Common myeloid progenitor, CD34-positive (primary cell): ENCODE results near the gene WDR7.

ENCODE experiments used
- CTCF ChIA-PET: fragments of 350-600 bp; sonication (Branson Sonifier 250); formaldehyde crosslinking; loops from one replicate; lab custom pipeline; 2021; ENCODE audit warnings: antibody characterized with exemption; lab: Charles Lee
- POLR2A ChIA-PET: fragments of 350-600 bp; sonication (Branson Sonifier 250); formaldehyde crosslinking; loops from one replicate; lab custom pipeline; 2021; ENCODE audit warnings: antibody characterized with exemption; lab: Charles Lee
- DNase-seq, 3 donors: peaks; one replicate each; pipeline versions ENCODE4 v3.0.0 to v3.0.0-alpha.2; 2013
- H3K27ac ChIP-seq, 2 experiments: 1 replicate in 1 of 2; 2 replicates in 1 of 2; pipeline ENCODE4 v1.7.0; 2013; ENCODE audit warnings: inconsistent platforms in 2 of 2, low read length in 2 of 2, mild to moderate bottlenecking in 2 of 2, low read depth in 1 of 2, moderate library complexity in 1 of 2; ENCODE audit not compliant: severe bottlenecking in 2 of 2, insufficient read depth in 1 of 2, poor library complexity in 1 of 2
- H3K27me3 ChIP-seq, 5 experiments: replicated peaks in 2 of 5; 1 replicate in 3 of 5; 2 replicates in 2 of 5; pipeline versions ENCODE4 v1.6.1 to v1.7.0; 2013; ENCODE audit warnings: low read length in 4 of 5, mild to moderate bottlenecking in 2 of 5, moderate library complexity in 2 of 5, inconsistent platforms in 1 of 5; ENCODE audit not compliant: insufficient read depth in 5 of 5, control insufficient read depth in 4 of 5
- H3K36me3 ChIP-seq, 4 experiments: 1 replicate in 2 of 4; 2 replicates in 2 of 4; pipeline versions ENCODE4 v1.6.1 to v1.7.0; 2013; ENCODE audit warnings: low read length in 3 of 4, control low read depth in 1 of 4, mild to moderate bottlenecking in 1 of 4; ENCODE audit not compliant: control insufficient read depth in 4 of 4, insufficient read depth in 4 of 4
- H3K4me1 ChIP-seq, 4 experiments: 1 replicate in 3 of 4; 2 replicates in 1 of 4; pipeline versions ENCODE4 v1.6.1 to v1.7.1; 2013; ENCODE audit warnings: low read length in 3 of 4, mild to moderate bottlenecking in 3 of 4, control low read depth in 1 of 4, inconsistent platforms in 1 of 4, moderate library complexity in 1 of 4; ENCODE audit not compliant: control insufficient read depth in 4 of 4, insufficient read depth in 4 of 4; ENCODE audit errors: control extremely low read depth in 1 of 4
- H3K4me3 ChIP-seq, 7 experiments: 1 replicate in 4 of 7; 2 replicates in 3 of 7; pipeline versions ENCODE4 v1.5.1 to v1.7.0; 2013; ENCODE audit warnings: mild to moderate bottlenecking in 7 of 7, low read length in 6 of 7, moderate library complexity in 6 of 7, inconsistent platforms in 2 of 7, low read depth in 2 of 7, control low read depth in 1 of 7; ENCODE audit not compliant: insufficient read depth in 4 of 7, control insufficient read depth in 1 of 7; ENCODE audit errors: extremely low read depth in 1 of 7
- H3K9me3 ChIP-seq, 5 experiments: 1 replicate in 4 of 5; 2 replicates in 1 of 5; pipeline versions ENCODE4 v1.6.1 to v1.7.1; 2013; ENCODE audit warnings: low read length in 4 of 5, mild to moderate bottlenecking in 2 of 5, inconsistent platforms in 1 of 5, low read depth in 1 of 5, moderate library complexity in 1 of 5; ENCODE audit not compliant: control insufficient read depth in 4 of 5, insufficient read depth in 2 of 5; ENCODE audit errors: control extremely low read depth in 1 of 5
- WGBS: methylation state at CpG from one replicate; pipeline ENCODE4 v1.1.5; 2013; ENCODE audit not compliant: insufficient coverage; 5-methylcytosine and 5-hydroxymethylcytosine counted together

The WDR7 gene

GRCh38 chr18:56727399-56727798 is 76.2 kb downstream of the WDR7 start:
- Histone ChIP-seq H3K36me3 (peaks cover 0 to 5% (median 3%) of the 10 kb centered on the region in 4 experiments), H3K9me3 (peaks cover 0 to 6% (median 0%) of the 10 kb centered on the region in 5 experiments), H3K27me3 (no peaks in the 10 kb centered on the region), H3K4me3 (no peak overlapping the region), H3K4me1 (no peaks in the 10 kb centered on the region), H3K27ac (no peak overlapping the region)
- ChIA-PET CTCF (no interaction called here), POLR2A (no interaction called here)
- no peak for DNase-seq
- 100% methylated on average over 1 of the region's 5 CpGs for WGBS

GRCh38 chr18:56728741-56729140 is 77.6 kb downstream of the WDR7 start:
- DNase-seq: no peak
- CTCF ChIA-PET: no interaction called here
- Histone ChIP-seq H3K27me3 (no peaks in the 10 kb centered on the region), H3K4me1 (no peaks in the 10 kb centered on the region), H3K36me3 (peaks cover 0 to 2% (median 0%) of the 10 kb centered on the region in 4 experiments), H3K9me3 (peaks cover 0 to 2% (median 0%) of the 10 kb centered on the region in 5 experiments), H3K4me3 (no peak overlapping the region), H3K27ac (no peak overlapping the region)
- 100% methylated on average over 2 of the region's 3 CpGs for WGBS
- POLR2A ChIA-PET: no interaction called here

- 100% methylated on average over 1 of the region's 5 CpGs for WGBS
- Histone ChIP-seq H3K9me3 (no peaks in the 10 kb centered on the region), H3K36me3 (peaks cover 0 to 3% (median 0%) of the 10 kb centered on the region in 4 experiments), H3K27me3 (no peaks in the 10 kb centered on the region), H3K4me3 (no peak overlapping the region), H3K4me1 (no peaks in the 10 kb centered on the region), H3K27ac (no peak overlapping the region)
- ChIA-PET POLR2A (no interaction called here), CTCF (interaction anchor here (1.4 kb wide), 1 partner anchor 10 kb away, joined by 3 read pairs; no protein-coding TSS in a partner anchor)
- no peak for DNase-seq
These were observed 87.0 kb downstream of the WDR7 start for GRCh38 chr18:56738184-56738583.

GRCh38 chr18:56739731-56740130 is 88.6 kb downstream of the WDR7 start:
- H3K9me3 ChIP-seq: no peaks in the 10 kb centered on the region
- peaks cover 0 to 3% (median 0%) of the 10 kb centered on the region in 4 experiments for H3K36me3 ChIP-seq
- CTCF ChIA-PET: interaction anchor here (0.6 kb wide), 1 partner anchor 37 kb away, joined by 3 read pairs; no protein-coding TSS in a partner anchor
- no peak overlapping the region for H3K27ac ChIP-seq
- POLR2A ChIA-PET: interaction anchor here (0.6 kb wide), 1 partner anchor 1594 kb away, joined by 3 read pairs; no protein-coding TSS in a partner anchor
- no peak overlapping the region for H3K4me3 ChIP-seq
- H3K4me1 ChIP-seq: no peaks in the 10 kb centered on the region
- no peak for DNase-seq
- WGBS: no CpG with 5 or more reads among the region's 2 CpGs
- no peaks in the 10 kb centered on the region for H3K27me3 ChIP-seq

- 100% methylated on average over 1 of the region's 1 CpG for WGBS
- ChIA-PET POLR2A (no interaction called here), CTCF (interaction anchor here (1.3 kb wide), 1 partner anchor 10 kb away, joined by 5 read pairs; no protein-coding TSS in a partner anchor)
- no peaks in the 10 kb centered on the region for H3K27me3 ChIP-seq
- no peaks in the 10 kb centered on the region for H3K4me1 ChIP-seq
- H3K36me3 ChIP-seq: peaks cover 0 to 3% (median 0%) of the 10 kb centered on the region in 4 experiments
- no peaks in the 10 kb centered on the region for H3K9me3 ChIP-seq
- no peak overlapping the region for H3K27ac ChIP-seq
- H3K4me3 ChIP-seq: no peak overlapping the region
- no peak for DNase-seq
These were observed 89.5 kb downstream of the WDR7 start for GRCh38 chr18:56740645-56741044.

GRCh38 chr18:56741685-56742084 is 90.5 kb downstream of the WDR7 start:
- no CpG with 5 or more reads among the region's 1 CpG for WGBS
- Histone ChIP-seq H3K4me3 (no peak overlapping the region), H3K27ac (no peak overlapping the region), H3K9me3 (no peaks in the 10 kb centered on the region), H3K27me3 (no peaks in the 10 kb centered on the region), H3K4me1 (peaks cover 0 to 1% (median 0%) of the 10 kb centered on the region in 4 experiments), H3K36me3 (peaks cover 0 to 3% (median 0%) of the 10 kb centered on the region in 4 experiments)
- DNase-seq: no peak
- CTCF ChIA-PET: no interaction called here
- POLR2A ChIA-PET: no interaction called here

GRCh38 chr18:56743115-56743514 is 92.0 kb downstream of the WDR7 start:
- DNase-seq: no peak
- Histone ChIP-seq H3K9me3 (no peaks in the 10 kb centered on the region), H3K4me3 (no peak overlapping the region), H3K36me3 (peaks cover 0 to 3% (median 0%) of the 10 kb centered on the region in 4 experiments), H3K27me3 (no peaks in the 10 kb centered on the region), H3K4me1 (peaks cover 0 to 5% (median 0%) of the 10 kb centered on the region in 4 experiments), H3K27ac (no peak overlapping the region)
- CTCF ChIA-PET: interaction anchor here (1.0 to 1.3 kb wide), 2 partner anchors 12 to 40 kb away, joined by 3 to 5 read pairs; no protein-coding TSS in a partner anchor
- POLR2A ChIA-PET: no interaction called here
- 100% methylated on average over 4 of the region's 4 CpGs for WGBS
